Dedifferentiated amniotic fluid mesenchymal stem cell (primary cell): ENCODE measurements around the gene CLEC10A.
"Not testable (repeated sequence)": the region's sequence is repeated elsewhere in the genome, so short reads cannot be mapped to it uniquely, and the experiment has no call there.

Experiments used
- DNase-seq: peaks from one replicate; pipeline ENCODE4 v3.0.0-alpha.2; 2016; ENCODE audit errors: extremely low spot score

Gene CLEC10A

DNA sequence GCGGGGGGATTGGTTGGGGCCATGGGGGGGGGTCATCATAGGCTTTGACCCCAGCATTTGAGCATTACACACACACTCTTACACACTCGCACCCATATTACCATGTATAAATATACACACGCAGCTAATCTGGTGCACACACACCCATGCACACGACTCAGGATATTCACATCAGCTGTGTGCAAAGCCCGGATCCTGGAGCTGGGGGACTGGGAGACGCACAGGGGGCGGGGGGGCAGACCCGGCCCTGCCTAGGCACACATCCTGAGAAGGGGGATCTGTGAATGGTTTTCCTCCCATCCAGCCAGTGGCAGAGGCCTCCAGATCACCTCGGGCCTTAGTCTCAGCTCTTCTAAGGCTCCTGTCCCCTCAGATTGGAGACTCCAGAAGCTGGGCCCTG is 28.9 kb upstream of the CLEC10A start:
- DNase-seq: no peak

DNA sequence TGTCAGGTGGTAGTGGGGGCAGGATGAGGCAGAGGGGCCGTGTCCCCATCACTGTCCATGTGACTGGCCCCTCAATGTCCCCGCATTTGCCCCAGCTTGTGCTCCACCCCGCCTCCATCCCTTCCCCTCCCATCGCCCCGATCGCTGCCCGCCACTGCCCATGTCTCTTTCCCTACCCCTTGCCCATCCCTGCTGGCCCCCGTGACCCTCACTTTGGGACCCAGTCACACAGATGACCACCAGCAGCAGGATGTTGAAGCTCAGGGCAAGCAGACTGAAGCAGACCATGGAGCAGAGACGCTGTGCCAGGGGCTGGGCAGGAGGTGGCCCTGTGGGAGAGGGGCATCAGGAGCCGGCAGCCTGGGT is 28.5 kb upstream of the CLEC10A start:
- no peak for DNase-seq

DNA sequence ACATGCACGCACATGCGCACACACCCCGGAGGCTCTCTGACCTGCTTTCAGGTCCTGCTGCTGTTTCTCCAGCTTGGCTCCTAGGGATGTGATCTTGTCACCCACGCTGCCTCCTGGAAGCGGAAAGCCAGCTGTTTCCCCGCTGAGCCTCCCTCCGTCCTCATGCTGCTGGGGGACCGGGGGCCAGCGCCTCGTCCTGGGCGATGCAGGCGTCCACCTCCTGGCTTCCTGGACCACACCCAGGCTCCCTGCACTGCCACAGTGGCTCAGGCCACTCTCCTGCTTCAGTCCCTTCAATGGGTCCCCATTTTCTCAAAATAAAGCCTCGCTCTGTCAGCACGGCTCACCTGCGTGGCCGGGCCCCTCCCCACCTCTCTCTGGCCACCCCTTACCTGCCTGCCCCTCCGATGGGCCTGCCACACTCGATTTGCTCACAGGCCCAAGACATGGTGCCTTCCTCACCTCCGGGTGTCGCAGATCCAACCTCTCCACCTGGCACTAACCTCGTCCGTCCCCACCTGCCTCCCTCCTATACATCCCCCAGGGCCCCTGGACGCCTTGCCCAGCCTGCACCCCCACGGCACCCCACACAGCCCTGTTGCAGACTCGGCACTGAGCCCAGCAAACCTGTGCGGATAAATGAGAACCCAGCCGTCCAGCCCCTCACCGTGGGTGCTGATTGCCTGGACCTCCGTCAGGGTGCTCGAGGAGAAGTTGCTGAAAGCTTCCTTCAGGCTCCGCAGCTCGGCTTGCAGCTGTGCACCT is 27.9 kb upstream of the CLEC10A start:
- no peak for DNase-seq

DNA sequence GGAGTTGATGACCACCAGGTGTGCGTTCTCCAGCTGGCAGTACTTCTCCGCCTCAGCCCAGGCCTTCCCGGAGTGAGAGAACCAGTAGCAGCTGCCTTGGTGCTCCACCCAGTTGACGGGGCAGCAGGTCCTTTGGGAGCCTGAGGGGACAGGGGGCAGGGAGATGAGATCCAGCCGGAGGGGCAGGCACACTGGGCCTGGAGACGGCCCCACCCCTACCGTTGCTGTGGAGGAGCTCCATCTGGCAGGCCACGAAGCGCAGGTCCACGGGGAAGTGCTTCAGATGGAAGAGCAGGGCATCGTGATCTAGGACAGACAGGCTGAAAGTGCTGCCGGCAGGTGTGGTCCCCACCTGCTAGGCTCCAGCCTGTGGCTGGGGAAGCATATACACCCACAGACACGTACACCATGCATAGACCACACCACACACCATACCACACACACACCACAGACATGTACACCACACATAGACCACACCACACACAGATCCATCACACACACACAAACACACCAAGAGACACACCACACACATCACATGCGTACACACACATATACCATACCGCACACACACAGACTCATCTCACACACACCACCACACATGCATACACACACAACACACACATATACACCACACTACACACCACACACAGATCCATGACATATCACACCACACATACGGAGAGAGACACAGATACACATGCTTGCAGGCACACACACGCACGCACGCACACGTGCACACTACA is 27.1 kb upstream of the CLEC10A start:
- no peak for DNase-seq

DNA sequence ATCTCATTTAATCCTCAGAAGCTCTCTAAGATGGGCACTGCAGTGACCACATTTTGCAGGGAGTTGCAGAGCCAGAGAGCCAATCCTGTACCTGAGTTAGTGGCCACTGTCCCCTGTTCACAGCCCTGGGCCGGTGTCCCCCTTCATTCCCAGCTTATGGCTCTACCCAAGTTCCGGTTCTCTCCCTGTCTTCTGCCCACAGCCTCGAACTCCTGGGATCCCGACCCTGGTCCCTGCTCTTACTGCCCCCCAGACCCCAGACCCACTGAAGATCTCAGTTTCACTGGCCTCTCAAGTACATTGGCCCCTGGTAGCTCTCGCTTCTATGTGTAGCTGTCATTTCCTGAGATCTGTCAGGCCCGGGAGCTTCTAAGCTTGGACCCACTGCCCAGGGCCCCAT is 22.4 kb upstream of the CLEC10A start:
- DNase-seq: no peak

DNA sequence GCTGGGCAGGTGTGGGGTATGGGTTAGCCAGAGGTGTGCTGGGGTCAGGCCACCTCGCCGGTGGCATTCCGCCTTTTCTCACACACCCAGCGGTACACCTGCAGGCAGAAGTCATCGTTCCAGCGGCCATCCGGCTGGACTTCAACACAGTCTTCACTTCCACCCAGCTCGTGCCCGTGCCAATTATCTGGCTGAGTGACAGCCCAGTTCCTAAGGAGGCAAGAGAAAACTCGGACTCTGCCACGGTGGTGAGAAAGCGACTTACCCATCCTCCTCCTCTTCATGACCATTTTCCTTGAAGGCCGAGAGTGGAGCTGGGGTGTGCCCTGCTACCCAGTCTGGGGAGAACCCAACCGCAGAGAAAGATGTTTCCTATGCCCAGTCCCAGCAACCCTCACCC is 21.5 kb upstream of the CLEC10A start:
- DNase-seq: no peak

DNA sequence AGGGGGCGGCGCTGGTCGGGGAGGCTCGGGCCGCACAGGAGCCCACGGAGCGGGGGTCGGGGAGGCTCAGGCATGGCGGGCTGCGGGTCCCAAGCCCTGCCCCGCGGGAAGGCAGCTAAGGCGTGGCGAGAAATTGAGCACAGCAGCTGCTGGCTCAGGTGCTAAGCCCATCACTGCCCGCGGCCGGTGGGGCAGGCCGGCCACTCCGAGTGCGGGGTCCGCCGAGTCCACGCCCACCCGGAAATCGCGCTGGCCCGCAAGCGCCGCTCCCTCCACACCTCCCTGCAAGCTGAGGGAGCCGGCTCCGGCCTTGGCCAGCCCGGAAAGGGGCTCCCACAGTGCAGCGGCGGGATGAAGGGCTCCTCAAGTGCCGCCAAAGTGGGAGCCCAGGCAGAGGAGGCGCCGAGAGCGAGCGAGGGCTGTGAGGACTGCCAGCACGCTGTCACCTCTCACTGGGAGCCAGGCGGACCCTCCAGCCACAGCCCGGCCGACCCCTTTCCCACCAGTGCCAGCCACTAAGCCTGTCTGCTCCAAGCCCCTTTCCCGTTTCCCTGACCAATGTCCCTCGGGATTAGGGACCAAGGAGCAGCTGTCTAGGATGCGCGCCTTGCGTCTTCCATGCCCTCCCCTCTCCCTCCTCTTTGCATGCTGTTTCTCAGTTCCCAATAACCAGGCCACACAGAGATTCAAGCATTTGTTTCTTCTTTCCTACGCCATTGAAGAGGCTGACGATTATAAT is 20.8 kb upstream of the CLEC10A start:
- not testable (repeated sequence) for DNase-seq

DNA sequence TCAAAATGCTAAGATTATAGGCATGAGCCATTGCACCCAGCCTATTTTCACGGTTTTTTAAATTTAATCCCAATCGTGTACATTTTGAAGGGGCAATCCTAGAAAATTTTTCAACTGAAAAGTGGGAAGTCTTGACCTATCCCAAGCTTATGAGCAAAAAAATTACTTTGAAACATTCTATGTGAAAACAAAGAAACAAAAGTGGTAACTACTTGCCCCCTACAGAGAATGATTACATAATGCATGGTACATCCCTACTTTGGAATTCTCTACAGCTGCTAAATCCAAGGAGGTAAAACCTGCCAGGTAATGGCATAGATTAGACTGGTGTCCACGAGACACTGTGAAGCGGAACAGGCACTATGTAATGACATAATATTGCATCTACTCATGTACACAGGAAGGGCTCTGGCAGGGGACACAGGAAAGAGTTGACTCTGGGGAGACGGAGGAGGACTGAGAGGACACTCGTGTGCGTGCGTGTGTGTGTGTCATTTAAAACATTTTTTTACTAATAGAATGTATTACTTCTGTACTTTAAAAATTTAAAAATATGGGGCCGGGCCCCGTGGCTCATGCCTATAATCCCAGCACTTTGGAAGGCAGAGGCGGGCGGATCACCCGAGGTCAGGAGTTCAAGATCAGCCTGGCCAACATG is 18.9 kb upstream of the CLEC10A start:
- no peak for DNase-seq

DNA sequence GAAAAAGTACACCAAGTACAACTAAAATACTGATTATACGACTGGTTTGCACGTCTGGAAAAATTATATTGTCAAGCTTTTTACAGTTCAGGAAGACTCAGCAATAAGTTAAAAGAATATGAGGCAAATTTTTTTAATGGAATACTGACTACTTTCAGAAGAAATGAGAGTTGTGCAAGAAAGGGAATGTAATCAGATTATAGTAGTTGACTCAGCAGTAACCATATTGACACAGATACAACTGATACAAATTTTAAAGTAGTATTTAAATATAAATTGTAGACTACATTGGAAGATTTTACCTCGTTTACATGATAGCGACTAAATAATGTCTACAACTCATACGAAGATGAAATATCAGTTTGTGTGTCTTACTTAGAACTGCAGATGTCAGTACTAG is 17.9 kb upstream of the CLEC10A start:
- no peak for DNase-seq

DNA sequence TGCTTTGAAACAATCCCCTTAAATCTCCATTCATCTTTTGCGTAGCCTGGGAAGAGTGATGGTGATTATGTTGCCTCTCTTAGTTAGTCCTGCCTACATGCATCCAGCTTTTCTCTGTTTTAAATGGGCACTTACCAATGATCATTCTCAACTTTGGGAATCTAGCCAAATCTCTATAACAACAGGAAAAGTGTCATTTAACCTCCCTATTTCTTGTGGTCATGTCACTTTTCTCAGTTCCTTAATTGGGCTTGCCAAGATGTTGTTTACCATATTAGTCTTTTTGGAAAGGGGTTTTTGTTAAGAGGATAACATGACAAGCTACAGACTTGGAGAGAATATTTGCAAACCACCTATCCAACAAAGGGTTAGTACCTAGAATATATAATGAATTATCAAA is 15.6 kb upstream of the CLEC10A start:
- DNase-seq: no peak

DNA sequence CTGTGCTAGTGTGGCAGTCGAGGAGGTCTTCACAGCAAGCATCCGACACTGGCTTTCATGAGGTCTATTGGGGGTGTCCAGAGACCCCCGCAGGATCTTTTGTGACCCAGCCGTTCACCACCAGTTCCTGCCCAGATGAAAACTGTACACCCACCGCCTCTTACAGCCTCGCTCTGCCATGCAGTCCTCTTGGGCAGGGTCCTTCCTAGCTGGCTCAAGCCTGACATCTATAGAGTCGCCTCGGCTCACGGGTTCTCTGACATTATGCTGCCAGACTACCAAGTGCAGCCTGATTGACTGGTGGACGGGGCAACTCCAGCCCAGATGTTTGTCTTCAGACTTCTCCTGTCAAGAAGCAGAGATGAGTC is 14.6 kb upstream of the CLEC10A start:
- DNase-seq: no peak

DNA sequence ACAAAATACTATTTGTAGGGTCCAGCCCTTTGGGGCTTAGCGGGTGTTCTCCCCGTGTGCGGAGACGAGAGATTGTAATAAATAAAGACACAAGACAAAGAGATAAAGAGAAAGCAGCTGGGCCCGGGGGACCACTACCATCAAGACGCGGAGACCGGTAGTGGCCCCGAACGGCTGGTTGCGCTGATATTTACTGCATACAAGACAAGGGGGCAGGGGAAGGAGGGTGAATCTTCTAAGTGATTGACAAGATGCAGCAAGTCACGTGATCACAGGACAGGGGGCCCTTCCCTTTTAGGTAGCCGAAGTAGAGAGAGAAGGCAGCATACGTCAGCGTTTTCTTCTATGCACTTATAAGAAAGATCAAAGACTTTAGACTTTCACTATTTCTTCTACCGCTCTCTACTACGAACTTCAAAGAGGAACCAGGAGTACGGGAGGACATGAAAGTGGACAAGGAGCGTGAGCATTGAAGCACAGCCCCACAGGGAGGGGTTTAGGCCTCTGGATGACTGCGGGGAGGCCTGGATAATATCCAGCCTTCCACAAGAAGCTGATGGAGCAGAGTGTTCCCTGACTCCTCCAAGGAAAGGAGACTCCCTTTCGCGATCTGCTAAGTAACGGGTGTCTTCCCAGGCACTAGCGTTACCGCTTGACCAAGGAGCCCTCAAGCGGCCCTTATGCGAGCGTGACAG is 11.4 kb upstream of the CLEC10A start:
- DNase-seq: not testable (repeated sequence)

DNA sequence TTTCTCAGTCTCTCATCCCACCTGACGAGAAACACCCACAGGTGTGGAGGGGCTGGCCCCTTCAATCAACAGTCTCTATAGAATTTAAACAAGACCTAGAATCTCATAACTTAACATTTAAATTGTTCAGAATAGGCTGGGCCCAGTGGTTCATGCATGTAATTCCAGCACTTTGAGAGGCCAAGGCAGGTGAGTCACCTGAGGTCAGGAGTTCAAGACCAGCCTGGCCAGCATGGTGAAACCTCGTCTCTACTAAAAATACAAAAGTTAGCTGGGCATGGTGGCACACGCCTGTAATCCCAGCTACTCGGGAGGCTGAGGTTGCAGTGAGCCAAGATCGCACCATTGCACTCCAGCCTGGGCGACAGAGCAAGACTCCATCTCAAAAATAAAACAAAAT is 9.5 kb upstream of the CLEC10A start:
- not testable (repeated sequence) for DNase-seq

DNA sequence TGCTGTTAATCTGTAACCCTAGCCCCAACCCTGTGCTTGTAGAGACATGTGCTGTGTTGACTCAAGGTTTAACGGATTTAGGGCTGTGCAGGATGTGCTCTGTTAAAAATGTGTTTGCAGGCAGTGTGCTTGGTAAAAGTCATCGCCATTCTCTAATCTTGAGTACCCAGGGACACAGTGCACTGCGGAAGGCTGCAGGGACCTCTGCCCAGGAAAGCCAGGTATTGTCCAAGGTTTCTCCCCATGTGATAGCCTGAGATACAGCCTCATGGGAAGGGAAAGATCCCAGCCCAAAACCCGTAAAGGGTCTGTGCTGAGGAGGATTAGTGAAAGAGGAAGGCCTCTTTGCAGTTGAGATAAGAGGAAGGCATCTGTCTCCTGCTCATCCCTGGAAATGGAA is 8.4 kb upstream of the CLEC10A start:
- DNase-seq: not testable (repeated sequence)

DNA sequence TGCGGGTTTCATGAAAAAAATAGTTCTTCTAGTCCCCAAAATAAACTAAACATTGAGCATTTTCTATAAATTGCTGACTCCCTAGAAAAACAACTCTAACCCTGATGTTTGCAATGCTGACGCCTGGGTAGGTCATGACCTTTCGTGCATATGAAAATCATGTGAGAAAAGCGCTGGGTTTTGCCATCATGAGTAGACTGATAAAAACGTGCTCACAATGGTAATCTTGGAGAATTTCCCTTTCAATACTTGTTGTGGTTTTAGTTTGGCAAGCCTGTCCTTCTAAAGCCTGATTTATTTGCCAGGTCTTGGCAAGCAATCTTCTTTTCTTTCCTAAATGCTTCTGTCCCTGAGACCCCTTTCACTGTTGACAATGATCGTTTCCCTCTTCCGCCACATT is 4.0 kb upstream of the CLEC10A start:
- DNase-seq: no peak

DNA sequence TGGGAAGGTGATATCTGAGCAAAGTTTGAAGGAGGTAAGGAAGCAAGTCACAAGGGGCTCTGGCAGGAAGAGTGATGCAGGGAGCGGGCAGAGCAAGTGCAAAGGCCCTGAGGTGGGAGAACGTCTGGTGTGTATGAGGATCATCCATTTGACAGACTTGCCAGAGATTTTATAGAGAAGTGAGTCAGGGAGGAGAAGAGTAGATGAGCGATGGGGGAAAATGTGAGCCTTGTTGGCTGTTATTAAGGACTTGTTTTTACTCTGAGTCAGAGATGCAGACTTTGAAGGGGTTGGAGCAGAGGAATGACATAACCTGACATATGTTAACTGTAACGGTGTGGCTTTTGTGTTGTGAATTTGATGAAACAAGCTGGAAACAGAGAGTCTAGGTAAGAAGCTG is 3.5 kb upstream of the CLEC10A start:
- no peak for DNase-seq

DNA sequence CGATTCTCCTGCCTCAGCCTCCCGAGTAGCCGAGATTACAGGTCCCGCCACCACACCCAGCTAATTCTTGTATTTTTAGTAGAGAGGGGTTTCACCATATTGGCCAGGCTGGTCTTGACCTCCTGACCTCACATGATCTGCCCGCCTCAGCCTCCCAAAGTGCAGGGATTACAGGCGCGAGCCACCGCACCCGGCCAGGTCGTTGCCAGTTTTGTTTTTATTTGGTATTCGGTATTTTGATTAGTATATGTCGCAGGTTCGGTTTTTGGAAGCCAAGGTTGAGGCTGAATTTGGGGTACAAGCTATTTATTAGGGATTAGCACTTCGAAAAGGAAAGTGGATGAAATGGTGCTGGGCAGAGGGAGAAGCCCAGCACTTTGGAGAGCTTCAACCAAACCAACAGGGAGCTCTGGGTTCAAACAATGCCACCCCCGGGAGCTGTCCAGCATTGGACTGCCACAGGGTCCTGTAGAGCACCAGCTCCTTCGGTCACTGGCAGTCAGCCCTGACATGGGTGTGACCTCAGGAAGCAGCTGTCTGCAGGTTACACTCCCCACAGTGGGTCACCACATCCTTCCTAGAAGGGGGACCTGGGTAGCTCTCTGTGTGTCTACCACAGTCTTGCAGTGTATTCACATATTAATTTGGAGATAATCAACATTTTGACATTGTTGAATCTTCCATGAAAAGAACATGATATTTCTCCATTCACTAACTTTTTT is 1.5 kb upstream of the CLEC10A start:
- no peak for DNase-seq

DNA sequence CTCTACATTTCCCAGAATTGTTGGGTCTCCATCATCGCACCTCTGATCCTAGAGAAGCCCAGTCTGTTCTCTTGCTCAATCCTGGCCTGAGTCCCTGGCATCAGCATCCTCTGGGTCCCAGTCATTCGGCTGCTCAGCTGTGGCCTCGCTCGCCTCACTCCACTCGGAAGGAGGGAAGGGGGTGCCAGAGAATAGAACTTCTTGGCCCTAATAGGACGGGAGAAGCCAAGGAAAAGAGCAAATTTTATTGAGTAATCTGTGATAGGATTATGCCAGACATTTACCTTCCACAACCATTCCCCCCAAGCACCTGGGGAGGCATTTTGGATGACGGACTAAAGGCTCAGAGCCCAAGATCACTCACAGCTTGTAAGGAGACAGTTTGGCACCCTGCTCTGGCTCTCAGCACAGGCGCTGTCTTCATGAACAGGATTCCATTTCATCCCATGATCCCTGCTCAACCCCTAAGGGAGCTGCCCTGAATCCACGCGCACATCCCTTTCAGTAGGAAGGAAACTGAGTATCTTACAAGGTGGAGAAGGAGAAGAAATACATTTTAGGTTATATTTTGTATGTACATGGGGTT is 498 bp upstream of the CLEC10A start:
- DNase-seq: no peak

DNA sequence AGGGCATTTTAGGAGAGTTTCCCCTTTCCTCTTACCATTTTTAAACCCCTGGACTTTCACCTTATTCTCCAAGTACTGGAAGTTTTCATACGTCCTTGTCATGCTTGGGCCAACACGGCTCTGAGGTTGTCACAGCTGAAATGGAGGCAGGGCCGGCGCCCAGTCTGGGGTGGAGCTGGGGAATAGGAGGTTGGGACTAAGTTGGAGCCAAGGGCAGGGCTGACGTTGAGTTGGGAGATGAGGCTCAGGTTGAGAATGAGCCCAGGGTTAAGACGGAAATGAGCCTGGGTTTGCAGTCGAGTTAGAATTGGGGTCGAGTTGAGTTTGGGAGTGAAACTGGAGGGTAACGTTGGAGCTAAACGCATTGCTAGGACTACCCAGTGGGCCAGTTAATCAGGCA is 1.3 kb downstream of the CLEC10A start:
- no peak for DNase-seq

DNA sequence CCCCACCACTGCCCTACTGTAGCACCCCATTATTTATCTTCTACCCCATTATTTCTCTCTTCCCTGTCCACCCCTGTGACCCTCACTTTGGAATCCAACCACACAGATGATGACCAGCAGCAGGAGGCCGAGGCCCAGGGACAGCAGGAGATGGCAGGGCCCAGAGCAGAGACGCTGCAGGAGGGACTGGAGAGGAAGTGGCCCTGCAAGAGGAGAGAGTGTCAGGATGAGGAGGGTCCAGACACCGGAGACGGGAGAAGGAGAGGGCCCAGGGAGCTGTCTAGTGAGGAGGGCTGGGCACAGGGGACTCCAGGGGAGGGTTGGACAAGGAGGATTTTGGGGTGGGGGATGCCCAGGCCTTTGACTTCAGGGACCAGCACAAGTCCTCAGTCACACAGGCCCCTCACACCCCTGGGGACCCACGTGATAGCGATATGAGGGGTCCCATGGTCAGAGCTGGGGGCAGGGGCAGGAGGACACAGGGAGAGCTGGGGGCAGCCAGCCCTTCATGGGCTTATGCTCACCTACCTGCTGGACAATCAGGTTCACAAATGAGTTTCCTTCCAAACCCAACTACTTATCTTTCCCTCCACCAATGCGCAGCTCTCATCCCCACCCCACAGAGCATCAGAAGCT is 2.0 kb downstream of the CLEC10A start:
- DNase-seq: no peak
